MCF 10A (cell line): Measurements from ENCODE around the gene ARRDC5. TPM values are rescaled to one million over a fixed set of nuclear protein-coding genes. Genes with fewer than 3 reads are reported as not detected.
A peak's percentile ranks its signal among the peaks of the same experiment; 100 is the strongest.

Experiments
- BruUV-seq: library from RNA; stranded (reverse); fragments of 400-500 nt; replicated peaks from 2 replicates; lab custom pipeline; 2021; lab: Mats Ljungman, UMichigan
- CTCF ChIA-PET: fragments of 300-600 bp; sonication (Branson Sonifier 250); formaldehyde crosslinking; extraction: SDS; loops from one replicate; lab custom pipeline; 2021; ENCODE audit warnings: antibody characterized with exemption, inconsistent platforms; lab: Yijun Ruan, JAX
- POLR2A ChIA-PET: fragments of 300-600, 350-650 bp; sonication (Branson Sonifier 250); formaldehyde crosslinking; extraction: SDS; loops from one replicate; lab custom pipeline; 2020; ENCODE audit warnings: antibody characterized with exemption, inconsistent platforms; lab: Yijun Ruan, JAX
- DNase-seq: peaks from one replicate; pipeline ENCODE4 v3.0.0-alpha.2; 2018; ENCODE audit not compliant: unreplicated experiment
- H3K27ac Mint-ChIP-seq: one replicate; pipeline ENCODE4 v1.8.0; 2022; ENCODE audit warnings: mild to moderate bottlenecking, low read depth, mixed read lengths; ENCODE audit not compliant: unreplicated experiment
- H3K27me3 Mint-ChIP-seq: one replicate; pipeline ENCODE4 v1.8.0; 2022; ENCODE audit warnings: mixed read lengths; ENCODE audit not compliant: insufficient read depth, unreplicated experiment
- H3K36me3 Mint-ChIP-seq: one replicate; pipeline ENCODE4 v1.8.0; 2022; ENCODE audit warnings: mild to moderate bottlenecking, moderate library complexity, mixed read lengths; ENCODE audit not compliant: insufficient read depth, unreplicated experiment
- H3K4me1 Mint-ChIP-seq: one replicate; pipeline ENCODE4 v1.8.0; 2022; ENCODE audit warnings: mixed read lengths; ENCODE audit not compliant: insufficient read depth, unreplicated experiment
- H3K4me3 Mint-ChIP-seq: one replicate; pipeline ENCODE4 v1.8.0; 2022; ENCODE audit warnings: mild to moderate bottlenecking, moderate library complexity, mixed read lengths; ENCODE audit not compliant: unreplicated experiment
- H3K9me3 Mint-ChIP-seq: one replicate; pipeline ENCODE4 v1.8.0; 2022; ENCODE audit warnings: mixed read lengths; ENCODE audit not compliant: unreplicated experiment
- intact Hi-C: fragments of 100-400 bp; cut with micrococcal nuclease; formaldehyde crosslinking; loops from 2 replicates; pipeline ENCODE4 v1.14.1; 2022
- total RNA-seq: library from RNA; stranded (reverse); gene quantifications from 2 replicates; pipeline ENCODE4 v1.2.3, GENCODE V29; 2022
- TF ChIP-seq, protein P1 (sequence below): fragments of 200-600 bp; IDR thresholded peaks from one replicate; pipeline ENCODE4 v1.8.0; 2022; ENCODE audit warnings: antibody characterized with exemption, mild to moderate bottlenecking; ENCODE audit not compliant: unreplicated experiment

Gene ARRDC5
- total RNA-seq, 1 experiment from 2014 or later = not detected

DNA sequence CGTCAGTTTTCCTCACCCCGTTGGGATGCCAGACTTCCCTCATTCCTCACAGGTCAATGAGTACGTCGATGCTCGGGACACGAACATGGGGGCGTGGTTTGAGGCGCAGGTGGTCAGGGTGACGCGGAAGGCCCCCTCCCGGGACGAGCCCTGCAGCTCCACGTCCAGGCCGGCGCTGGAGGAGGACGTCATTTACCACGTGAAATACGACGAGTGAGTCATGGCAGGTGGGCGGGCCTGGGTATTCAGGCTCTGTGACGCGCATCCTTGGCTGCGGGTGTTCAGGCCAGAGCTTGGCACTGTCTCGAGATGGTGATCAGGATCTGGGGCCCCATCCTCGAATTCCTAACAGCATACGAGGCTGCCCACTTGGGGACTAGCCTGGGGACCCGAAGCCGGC, 28.0 kb upstream of the ARRDC5 start:
- Mint-ChIP-seq H3K27ac (no peak overlapping the region), H3K9me3 (no peaks in the 10 kb centered on the region), H3K36me3 (peaks cover 37% of the 10 kb centered on the region), H3K4me1 (peaks cover 5% of the 10 kb centered on the region), H3K4me3 (no peak overlapping the region), H3K27me3 (no peaks in the 10 kb centered on the region)
- POLR2A ChIA-PET = interaction anchor here (0.6 to 1.9 kb wide), 2 partner anchors 38 to 208 kb away, joined by 4 to 5 read pairs; partner anchors contain the start of gene KDM4B
- TF ChIP-seq, protein P1, sequence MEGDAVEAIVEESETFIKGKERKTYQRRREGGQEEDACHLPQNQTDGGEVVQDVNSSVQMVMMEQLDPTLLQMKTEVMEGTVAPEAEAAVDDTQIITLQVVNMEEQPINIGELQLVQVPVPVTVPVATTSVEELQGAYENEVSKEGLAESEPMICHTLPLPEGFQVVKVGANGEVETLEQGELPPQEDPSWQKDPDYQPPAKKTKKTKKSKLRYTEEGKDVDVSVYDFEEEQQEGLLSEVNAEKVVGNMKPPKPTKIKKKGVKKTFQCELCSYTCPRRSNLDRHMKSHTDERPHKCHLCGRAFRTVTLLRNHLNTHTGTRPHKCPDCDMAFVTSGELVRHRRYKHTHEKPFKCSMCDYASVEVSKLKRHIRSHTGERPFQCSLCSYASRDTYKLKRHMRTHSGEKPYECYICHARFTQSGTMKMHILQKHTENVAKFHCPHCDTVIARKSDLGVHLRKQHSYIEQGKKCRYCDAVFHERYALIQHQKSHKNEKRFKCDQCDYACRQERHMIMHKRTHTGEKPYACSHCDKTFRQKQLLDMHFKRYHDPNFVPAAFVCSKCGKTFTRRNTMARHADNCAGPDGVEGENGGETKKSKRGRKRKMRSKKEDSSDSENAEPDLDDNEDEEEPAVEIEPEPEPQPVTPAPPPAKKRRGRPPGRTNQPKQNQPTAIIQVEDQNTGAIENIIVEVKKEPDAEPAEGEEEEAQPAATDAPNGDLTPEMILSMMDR = no peak
- no peak for DNase-seq
- CTCF ChIA-PET = no interaction called here
- BruUV-seq = no TSS peak
- intact Hi-C loops = no loop called here

DNA sequence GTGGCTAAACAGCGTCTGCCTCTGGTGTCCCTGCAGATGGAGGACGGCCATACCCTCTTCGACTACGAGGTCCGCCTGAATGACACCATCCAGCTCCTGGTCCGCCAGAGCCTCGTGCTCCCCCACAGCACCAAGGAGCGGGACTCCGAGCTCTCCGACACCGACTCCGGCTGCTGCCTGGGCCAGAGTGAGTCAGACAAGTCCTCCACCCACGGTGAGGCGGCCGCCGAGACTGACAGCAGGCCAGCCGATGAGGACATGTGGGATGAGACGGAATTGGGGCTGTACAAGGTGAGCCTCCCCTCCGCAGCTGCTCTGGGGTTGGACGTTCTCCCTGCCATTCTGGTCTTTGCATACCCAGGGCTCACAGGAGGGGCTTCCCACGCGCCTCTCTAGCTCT, 26.5 kb upstream of the ARRDC5 start:
- POLR2A ChIA-PET = interaction anchor here (1.1 to 1.6 kb wide), 2 partner anchors 17 to 206 kb away, joined by 4 to 5 read pairs; partner anchors contain the start of gene DPP9

DNA sequence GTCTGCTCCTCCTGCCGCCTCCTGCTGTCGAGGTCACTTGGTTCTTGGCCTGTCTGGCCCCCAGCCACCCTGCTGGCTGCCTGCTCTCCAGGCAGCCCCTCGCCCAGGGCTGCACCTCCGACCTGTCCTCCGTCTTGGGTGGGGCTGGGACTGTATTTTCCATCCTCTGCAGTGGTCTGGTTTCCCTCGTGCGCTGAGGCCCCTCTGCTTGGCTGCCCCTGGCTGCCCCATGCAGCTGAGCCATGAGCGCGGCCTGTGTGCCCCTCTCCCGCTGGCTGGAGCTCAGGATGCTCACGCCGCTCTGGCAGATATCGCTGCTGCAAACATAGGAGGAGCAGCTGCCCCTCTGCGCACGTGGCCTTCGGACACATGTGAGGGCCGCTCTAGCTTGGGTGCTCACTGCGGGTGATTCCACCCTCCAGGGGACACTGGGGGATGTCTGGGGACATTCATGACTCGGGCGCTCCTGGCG, 20.6 kb upstream of the ARRDC5 start:
- Mint-ChIP-seq H3K27ac (no peak overlapping the region), H3K9me3 (no peaks in the 10 kb centered on the region), H3K36me3 (peaks cover under 1% of the 10 kb centered on the region), H3K4me1 (peaks cover 5% of the 10 kb centered on the region), H3K27me3 (no peaks in the 10 kb centered on the region), H3K4me3 (no peak overlapping the region)
- intact Hi-C loops = no loop called here
- no peak for DNase-seq
- CTCF ChIA-PET = no interaction called here
- BruUV-seq = no TSS peak
- TF ChIP-seq, protein P1 = no peak
- POLR2A ChIA-PET = no interaction called here

More for the DNA sequence above, 26.5 kb upstream of the ARRDC5 start:
- H3K27me3 Mint-ChIP-seq = no peaks in the 10 kb centered on the region
- no peak overlapping the region for H3K4me3 Mint-ChIP-seq
- no peak overlapping the region for H3K27ac Mint-ChIP-seq
- no peak for DNase-seq
- peaks cover 11% of the 10 kb centered on the region for H3K4me1 Mint-ChIP-seq
- TF ChIP-seq, protein P1 = no peak
- intact Hi-C loops = no loop called here
- no peaks in the 10 kb centered on the region for H3K9me3 Mint-ChIP-seq
- H3K36me3 Mint-ChIP-seq = peaks cover 31% of the 10 kb centered on the region
- CTCF ChIA-PET = interaction anchor here (1.0 to 1.2 kb wide), 2 partner anchors 58 to 102 kb away, joined by 3 read pairs; no protein-coding TSS in a partner anchor
- BruUV-seq = no TSS peak

DNA sequence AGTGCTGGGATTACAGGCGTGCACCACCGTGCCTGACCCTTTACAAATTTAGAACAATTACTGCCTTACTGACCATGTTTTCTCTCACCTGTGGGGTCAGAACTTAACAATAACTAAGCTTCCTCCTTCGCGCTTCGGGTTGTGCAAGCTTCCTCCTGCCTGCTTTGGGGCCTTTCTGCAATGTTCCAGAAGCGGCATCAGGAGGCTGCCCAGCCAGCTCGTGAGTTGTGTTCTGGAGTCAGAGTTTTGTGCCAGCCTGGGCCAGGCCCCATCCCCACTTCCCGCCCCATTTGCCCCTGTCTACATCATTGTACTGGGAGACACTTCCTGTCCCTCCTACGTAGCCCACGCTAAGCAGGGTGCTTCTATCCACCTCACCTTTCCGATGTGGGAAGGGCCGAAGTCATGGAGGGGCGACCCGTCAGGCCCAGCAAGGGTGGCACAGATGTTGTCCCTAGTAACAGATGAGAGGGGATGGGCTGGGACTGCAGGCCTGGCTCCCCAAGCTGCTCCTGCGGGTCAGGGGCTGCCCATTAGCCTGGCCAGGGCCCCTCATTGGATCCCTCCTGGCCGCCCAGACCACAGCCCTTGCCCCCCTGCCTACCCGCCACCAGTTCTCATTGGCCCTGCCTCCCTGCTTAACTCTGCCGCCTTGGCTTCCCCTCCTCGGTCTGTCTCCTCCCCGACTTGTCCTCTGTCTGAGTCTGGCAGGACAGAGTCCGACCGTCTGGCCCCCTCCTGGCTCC, 20.0 kb upstream of the ARRDC5 start:
- POLR2A ChIA-PET = no interaction called here
- Mint-ChIP-seq H3K36me3 (peaks cover 7% of the 10 kb centered on the region), H3K27me3 (no peaks in the 10 kb centered on the region), H3K9me3 (no peaks in the 10 kb centered on the region), H3K4me3 (no peak overlapping the region), H3K4me1 (peaks cover 5% of the 10 kb centered on the region), H3K27ac (peak overlapping the region; percentile 63)
- no peak for DNase-seq
- TF ChIP-seq, protein P1 = no peak
- intact Hi-C loops = no loop called here
- BruUV-seq = no TSS peak
- CTCF ChIA-PET = no interaction called here
